HepG2 (cell line): ENCODE measurements around the gene NFS1. TPM values are rescaled to one million over a fixed set of nuclear protein-coding genes. Genes with fewer than 3 reads are reported as not detected.
A peak's percentile ranks its signal among the peaks of the same experiment; 100 is the strongest.

Source experiments
- AGO1 ChIP-seq: fragments of 200-400 bp; formaldehyde crosslinking; IDR thresholded peaks from 2 replicates; pipeline ENCODE4 v1.6.1; 2017; ENCODE audit warnings: mild to moderate bottlenecking, low read depth, low read length, moderate library complexity; ENCODE audit not compliant: poor library complexity, severe bottlenecking
- AKNA ChIP-seq: sonication (generic); formaldehyde crosslinking; IDR thresholded peaks from 2 replicates; pipeline ENCODE4 v1.4.0; 2020; ENCODE audit warnings: missing genetic modification reagents, borderline replicate concordance
- ARNT ChIP-seq: fragments of 450-650 bp; IDR thresholded peaks from 2 replicates; pipeline ENCODE4 v1.6.1; 2017
- ATF7 ChIP-seq, 2 experiments: fragments of 450-650 bp in 1 of 2; sonication (generic) in 1 of 2; formaldehyde crosslinking in 1 of 2; IDR thresholded peaks; 2 replicates each; pipeline versions ENCODE4 v1.4.0 to v1.6.1; 2016 to 2020; ENCODE audit warnings: antibody characterized with exemption in 1 of 2, mild to moderate bottlenecking in 1 of 2, missing genetic modification reagents in 1 of 2
- FOXA1 ChIP-seq, 2 experiments: fragments of 450-650 bp in 1 of 2; sonication (generic) in 1 of 2; formaldehyde crosslinking in 1 of 2; IDR thresholded peaks; 2 replicates each; pipeline versions ENCODE4 v1.4.0 to v1.6.1; 2016 to 2020; ENCODE audit warnings: missing genetic modification reagents in 1 of 2
- HDAC6 ChIP-seq: fragments of 200-600 bp; sonication (generic); IDR thresholded peaks from 2 replicates; pipeline ENCODE4 v1.7.0; 2017; ENCODE audit warnings: mild to moderate bottlenecking, antibody characterized with exemption, low read length, low read depth
- HNRNPLL ChIP-seq: fragments of 200-400 bp; formaldehyde crosslinking; IDR thresholded peaks from 2 replicates; pipeline ENCODE4 v1.6.1; 2017; ENCODE audit warnings: mild to moderate bottlenecking, low read depth, low read length; ENCODE audit not compliant: poor library complexity, severe bottlenecking
- KDM1A ChIP-seq: IDR thresholded peaks from 2 replicates; pipeline ENCODE4 v1.6.1; 2016; ENCODE audit warnings: missing compliant biosample characterization
- KDM2A ChIP-seq: sonication (generic); formaldehyde crosslinking; IDR thresholded peaks from 2 replicates; pipeline ENCODE4 v1.4.0; 2020; ENCODE audit warnings: low read depth, missing genetic modification reagents, borderline replicate concordance
- MBD4 ChIP-seq: IDR thresholded peaks from 2 replicates; pipeline ENCODE4 v1.6.1; 2012; ENCODE audit warnings: low read length, inconsistent platforms, borderline replicate concordance
- NR2F2 ChIP-seq: IDR thresholded peaks from 2 replicates; pipeline ENCODE4 v1.6.1; 2012; ENCODE audit warnings: low read depth, inconsistent platforms, borderline replicate concordance
- POLR2AphosphoS2 ChIP-seq: IDR thresholded peaks from 2 replicates; pipeline ENCODE4 v1.6.1; 2011; ENCODE audit warnings: low read depth, low read length, improper control_type of control experiment
- PRDM4 ChIP-seq: sonication (generic); formaldehyde crosslinking; IDR thresholded peaks from 2 replicates; pipeline ENCODE4 v1.9.0; 2021; ENCODE audit warnings: missing genetic modification reagents, borderline replicate concordance
- SMAD1 ChIP-seq: sonication (generic); formaldehyde crosslinking; IDR thresholded peaks from 2 replicates; pipeline ENCODE4 v1.4.0; 2020; ENCODE audit warnings: missing genetic modification reagents, low read depth, mild to moderate bottlenecking, borderline replicate concordance
- ZNF207 ChIP-seq: fragments of 450-650 bp; IDR thresholded peaks from 2 replicates; pipeline ENCODE4 v1.6.1; 2016; ENCODE audit warnings: antibody characterized with exemption, borderline replicate concordance
- ZNF335 ChIP-seq: sonication (generic); formaldehyde crosslinking; IDR thresholded peaks from 2 replicates; pipeline ENCODE4 v1.4.0; 2020; ENCODE audit warnings: missing genetic modification reagents
- ZNF557 ChIP-seq: sonication (generic); formaldehyde crosslinking; IDR thresholded peaks from 2 replicates; pipeline ENCODE4 v1.4.0; 2020; ENCODE audit warnings: missing genetic modification reagents
- ZNF75D ChIP-seq: sonication (generic); formaldehyde crosslinking; IDR thresholded peaks from 2 replicates; pipeline ENCODE4 v1.8.1; 2023; ENCODE audit warnings: missing genetic modification reagents, mild to moderate bottlenecking, borderline replicate concordance
- ZSCAN12 ChIP-seq: sonication (generic); formaldehyde crosslinking; IDR thresholded peaks from 2 replicates; pipeline ENCODE4 v1.9.0; 2021; ENCODE audit warnings: mild to moderate bottlenecking, missing genetic modification reagents
- polyA plus RNA-seq, 8 experiments: library from polyadenylated mRNA; depleted of rRNA in 3 of 8; stranded (reverse) in 7 of 8; unstranded in 1 of 8; fragments of >200 nt; fragmentation: Illumina TruSeq in 4 of 8; extraction: Trizol in 4 of 8; gene quantifications; 2 replicates each; pipeline versions ENCODE4 v1.2.1 to v1.2.3, GENCODE V29; 2011 to 2016; ENCODE audit warnings: low read depth in 4 of 8, missing spikeins in 1 of 8, mixed read lengths in 1 of 8; ENCODE audit not compliant: insufficient read depth in 1 of 8
- total RNA-seq, 5 experiments: library from RNA; depleted of rRNA; stranded (reverse); fragments of >200 nt; fragmentation: Illumina TruSeq; extraction: Trizol; gene quantifications; 2 replicates each; pipeline ENCODE4 v1.2.3, GENCODE V29; 2016; ENCODE audit warnings: low read depth in 1 of 5
- TF ChIP-seq, protein P1 (sequence below): sonication (generic); formaldehyde crosslinking; IDR thresholded peaks from 2 replicates; pipeline ENCODE4 v1.8.0; 2022; ENCODE audit warnings: missing genetic modification reagents, mild to moderate bottlenecking, inconsistent platforms, borderline replicate concordance

Gene NFS1
- total and polyA plus RNA-seq, 2 of the 13 experiments (the other 11 are each of a cell fraction or from before 2014, with no cell fraction given), result 65.9 to 88.1 TPM

DNA sequence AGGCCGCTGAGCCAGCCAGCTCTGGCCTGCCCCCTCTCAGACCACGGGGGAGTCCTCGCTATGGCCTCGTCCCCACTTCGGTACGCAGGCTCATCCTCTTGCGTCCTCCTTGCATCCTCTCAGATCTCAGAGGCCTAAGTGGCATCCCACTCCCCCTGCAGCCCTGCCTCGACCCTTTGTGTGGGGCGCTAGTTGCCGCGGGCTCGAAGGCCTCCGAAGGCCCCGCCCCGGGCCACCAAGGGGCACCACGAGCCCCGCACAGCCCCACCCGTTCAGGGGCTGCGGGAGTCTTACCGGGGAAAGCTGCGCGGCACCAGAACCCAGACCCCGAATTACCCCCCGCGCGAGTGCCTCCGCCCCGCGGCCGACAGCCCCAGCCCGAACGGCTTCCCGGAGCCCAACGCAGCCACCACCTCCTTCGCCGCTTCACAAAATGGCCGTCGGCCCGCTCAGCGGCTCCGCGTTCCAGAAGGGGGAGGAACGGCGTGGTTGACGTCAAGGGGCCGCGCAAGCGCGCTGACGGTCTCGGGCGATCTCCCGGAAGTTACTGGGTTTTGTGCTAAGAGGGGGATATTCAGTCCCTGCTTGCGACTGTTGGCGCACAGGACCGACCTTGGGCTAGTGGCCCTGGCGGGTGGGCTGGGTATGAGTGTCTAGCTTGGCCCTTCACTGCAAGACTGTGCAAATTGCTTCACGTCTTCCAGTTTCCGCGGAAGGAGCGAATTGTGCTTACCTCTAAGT lies 34.5 kb downstream of the NFS1 start, which contains the start of the genes CPNE1 and RBM12 (continued):
- TF ChIP-seq PRDM4 (CRISPR knock-in tag) (peak; percentile 79; the same call in 1 of the 2 replicates), AGO1 (peak; percentile 34), HDAC6 (no peak), AKNA (CRISPR knock-in tag) (peak; percentile 82; the same call in 1 of the 2 replicates), ATF7 (IDR thresholded peaks at IDR 0.05) (peak; percentile 37; the same call in 1 of the 2 replicates), ATF7 (CRISPR knock-in tag; IDR thresholded peaks at IDR 0.05) (peak; percentile 85), ZNF335 (CRISPR knock-in tag) (peak; percentile 88), SMAD1 (peak; percentile 99), ZNF207 (no peak), ARNT (no peak), KDM1A (CRISPR knock-in tag) (peak; percentile 19; the same call in 1 of the 2 replicates), ZNF75D (CRISPR knock-in tag) (no peak), HNRNPLL (peak; percentile 88), NR2F2 (no peak), MBD4 (no peak), FOXA1 (IDR thresholded peaks at IDR 0.05) (no peak), FOXA1 (CRISPR knock-in tag; IDR thresholded peaks at IDR 0.05) (peak; percentile 53; the same call in 1 of the 2 replicates), KDM2A (peak; percentile 98), ZSCAN12 (no peak), POLR2AphosphoS2 (peak; percentile 96; the same call in 1 of the 2 replicates), ZNF557 (CRISPR knock-in tag) (peak; percentile 20; the same call in 1 of the 2 replicates)
- TF ChIP-seq, protein P1, sequence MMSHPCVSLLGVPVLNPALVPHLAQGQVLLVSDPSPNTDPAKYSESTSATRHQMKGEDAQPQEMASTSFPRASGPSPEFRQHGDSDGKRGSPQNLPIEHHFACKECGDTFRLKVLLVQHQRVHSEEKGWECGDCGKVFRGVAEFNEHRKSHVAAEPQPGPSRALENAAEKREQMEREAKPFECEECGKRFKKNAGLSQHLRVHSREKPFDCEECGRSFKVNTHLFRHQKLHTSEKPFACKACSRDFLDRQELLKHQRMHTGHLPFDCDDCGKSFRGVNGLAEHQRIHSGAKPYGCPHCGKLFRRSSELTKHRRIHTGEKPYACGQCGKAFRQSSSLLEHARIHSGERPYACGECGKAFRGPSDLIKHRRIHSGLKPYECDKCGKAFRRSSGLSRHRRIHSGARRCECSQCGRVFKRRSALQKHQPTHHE, result peak; percentile 74; the same call in 1 of the 2 replicates
